GM23248 (cell line): ENCODE results near the gene TSN.

Experiments used
- EZH2 ChIP-seq: fragments of 200-600 bp; sonication (generic); IDR thresholded peaks from 2 replicates; pipeline ENCODE4 v1.6.1; 2018; ENCODE audit warnings: antibody characterized with exemption, mild to moderate bottlenecking; ENCODE audit not compliant: insufficient read depth, poor library complexity, severe bottlenecking
- EZH2phosphoT487 ChIP-seq: fragments of 200-600 bp; sonication (generic); IDR thresholded peaks from 2 replicates; pipeline ENCODE4 v1.6.1; 2018; ENCODE audit warnings: antibody characterized with exemption, moderate library complexity, mild to moderate bottlenecking, low read depth; ENCODE audit not compliant: insufficient read depth

DNA sequence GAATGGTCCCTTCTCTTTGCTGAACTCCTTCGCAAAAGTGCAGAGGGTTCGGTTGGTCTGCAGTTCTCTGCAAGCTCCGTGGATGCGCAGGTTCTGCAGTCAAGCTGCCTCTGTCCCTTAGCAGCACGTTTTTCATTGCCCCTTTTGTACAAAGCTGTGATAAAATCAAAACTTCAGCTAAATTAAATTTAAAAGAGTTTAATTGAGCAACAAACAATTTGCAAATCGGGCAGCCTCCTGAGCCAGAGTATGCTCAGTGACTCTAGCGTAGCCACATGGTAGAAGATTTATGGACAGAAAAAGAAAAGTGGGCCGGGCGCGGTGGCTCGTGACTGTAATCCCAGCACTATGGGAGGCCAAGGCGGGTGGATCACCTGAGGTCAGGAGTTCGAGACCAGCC lies 18.8 kb downstream of the TSN start:
- TF ChIP-seq EZH2phosphoT487 (no peak), EZH2 (no peak)
